ENCODE results near the gene HMGXB3. TPM values are rescaled to one million over a fixed set of nuclear protein-coding genes. Genes with fewer than 3 reads are reported as not detected.
A peak's percentile ranks its signal among the peaks of the same experiment; 100 is the strongest.

HMGXB3 gene
- total RNA-seq, 2 experiments from 2014 or later: 27.4 to 29.3 TPM

DNA sequence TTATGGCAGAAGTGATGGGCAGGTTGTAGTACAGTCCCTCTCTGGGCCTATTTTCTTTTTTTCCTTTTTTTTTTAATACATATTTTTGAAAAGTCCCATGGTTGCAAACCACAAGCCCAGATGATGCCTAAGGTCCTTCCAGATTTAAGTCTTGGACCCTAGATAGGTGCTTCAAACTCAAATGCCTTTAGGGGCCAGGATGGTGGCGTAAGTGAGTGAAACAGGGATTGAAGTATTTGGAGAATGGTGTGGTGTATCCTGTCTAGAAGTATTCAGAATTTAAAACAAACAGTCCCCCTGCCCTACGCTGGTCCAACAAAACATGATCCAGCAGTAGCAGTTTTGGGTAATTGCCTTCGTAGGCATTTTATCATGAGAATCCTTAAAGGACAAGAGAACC is 2.3 kb upstream of the HMGXB3 start:
- H3K27me3 ChIP-seq (ENCODE audit: control insufficient read depth in 1 of 2, insufficient read depth in 2 of 2, low read length in 2 of 2): no peaks in the 10 kb centered on the region
- no peaks in the 10 kb centered on the region for H3K36me3 ChIP-seq (ENCODE audit: insufficient read depth, low read length)
- Mint-ChIP-seq H3K9me3 (no peaks in the 10 kb centered on the region), H3K4me3 (peak overlapping the region; percentile 91), H3K4me1 (ENCODE audit: low read depth) (peaks cover 37% of the 10 kb centered on the region), H3K36me3 (ENCODE audit: low read depth) (peaks cover 23% of the 10 kb centered on the region), H3K27ac (peak overlapping the region; percentile 95), H3K27me3 (no peaks in the 10 kb centered on the region)
- CTCF ChIA-PET: interaction anchor here (3.1 kb wide), 1 partner anchor 7 kb away, joined by 14 read pairs; no protein-coding TSS in a partner anchor
- ATAC-seq (ENCODE audit: poor library complexity) (no peak), DNase-seq (no peak)
- peaks cover 34% of the 10 kb centered on the region for H3K4me1 ChIP-seq (ENCODE audit: insufficient read depth, low read length)
- H3K4me3 ChIP-seq (ENCODE audit: low read length): no peak overlapping the region
- H3K27ac ChIP-seq (ENCODE audit: low read depth in 1 of 2, low read length in 2 of 2): no peak overlapping the region
- POLR2A ChIA-PET: no interaction called here
- intact Hi-C loops (cut with DNase I, micrococcal nuclease): loop anchor here in 1 of 2 experiments (5.0 to 10.0 kb wide), 3 partner anchors 357 to 1613 kb away; partner anchors contain the start of genes FBXO38 and TCOF1
- no peaks in the 10 kb centered on the region for H3K9me3 ChIP-seq (ENCODE audit: control insufficient read depth in 1 of 2, insufficient read depth in 1 of 2, low read length in 2 of 2)
- TF ChIP-seq, protein P1, sequence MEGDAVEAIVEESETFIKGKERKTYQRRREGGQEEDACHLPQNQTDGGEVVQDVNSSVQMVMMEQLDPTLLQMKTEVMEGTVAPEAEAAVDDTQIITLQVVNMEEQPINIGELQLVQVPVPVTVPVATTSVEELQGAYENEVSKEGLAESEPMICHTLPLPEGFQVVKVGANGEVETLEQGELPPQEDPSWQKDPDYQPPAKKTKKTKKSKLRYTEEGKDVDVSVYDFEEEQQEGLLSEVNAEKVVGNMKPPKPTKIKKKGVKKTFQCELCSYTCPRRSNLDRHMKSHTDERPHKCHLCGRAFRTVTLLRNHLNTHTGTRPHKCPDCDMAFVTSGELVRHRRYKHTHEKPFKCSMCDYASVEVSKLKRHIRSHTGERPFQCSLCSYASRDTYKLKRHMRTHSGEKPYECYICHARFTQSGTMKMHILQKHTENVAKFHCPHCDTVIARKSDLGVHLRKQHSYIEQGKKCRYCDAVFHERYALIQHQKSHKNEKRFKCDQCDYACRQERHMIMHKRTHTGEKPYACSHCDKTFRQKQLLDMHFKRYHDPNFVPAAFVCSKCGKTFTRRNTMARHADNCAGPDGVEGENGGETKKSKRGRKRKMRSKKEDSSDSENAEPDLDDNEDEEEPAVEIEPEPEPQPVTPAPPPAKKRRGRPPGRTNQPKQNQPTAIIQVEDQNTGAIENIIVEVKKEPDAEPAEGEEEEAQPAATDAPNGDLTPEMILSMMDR (IDR thresholded peaks at IDR 0.05): no peak

DNA sequence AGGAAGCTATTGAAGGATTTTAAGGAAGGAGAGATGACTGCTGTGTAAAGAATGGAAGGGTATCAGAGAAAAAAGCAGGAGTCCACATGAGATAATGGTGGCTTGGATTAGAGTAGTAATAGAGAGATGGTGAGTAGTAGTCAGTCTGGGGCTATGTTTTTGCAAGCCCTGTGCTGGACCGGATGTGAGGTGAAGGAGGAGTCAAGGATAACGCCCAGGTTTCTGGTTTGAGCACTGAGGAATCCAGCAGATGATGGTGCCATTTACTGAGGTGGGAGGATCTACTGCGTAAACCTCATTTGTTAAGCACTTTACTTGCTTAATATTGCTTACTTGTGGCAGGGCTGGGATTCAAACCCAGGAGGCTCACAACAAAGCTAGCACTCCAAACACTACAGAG is 1.2 kb upstream of the HMGXB3 start:
- Mint-ChIP-seq H3K4me1 (ENCODE audit: low read depth) (peaks cover 38% of the 10 kb centered on the region), H3K36me3 (ENCODE audit: low read depth) (peaks cover 32% of the 10 kb centered on the region), H3K4me3 (peak overlapping the region; percentile 91), H3K27me3 (no peaks in the 10 kb centered on the region), H3K9me3 (no peaks in the 10 kb centered on the region), H3K27ac (peak overlapping the region; percentile 95)
- peaks cover 34% of the 10 kb centered on the region for H3K4me1 ChIP-seq (ENCODE audit: insufficient read depth, low read length)
- H3K27me3 ChIP-seq (ENCODE audit: control insufficient read depth in 1 of 2, insufficient read depth in 2 of 2, low read length in 2 of 2): no peaks in the 10 kb centered on the region
- intact Hi-C loops (cut with DNase I, micrococcal nuclease): loop anchor here in 1 of 2 experiments (5.0 to 10.0 kb wide), 3 partner anchors 355 to 1615 kb away; partner anchors contain the start of genes FBXO38 and TCOF1
- ChIA-PET CTCF (interaction anchor here (3.1 kb wide), 1 partner anchor 8 kb away, joined by 14 read pairs; no protein-coding TSS in a partner anchor), POLR2A (interaction anchor here (1.5 to 2.6 kb wide), 2 partner anchors 35 to 39 kb away, joined by 4 to 22 read pairs; partner anchors contain the start of gene SLC26A2)
- no peaks in the 10 kb centered on the region for H3K9me3 ChIP-seq (ENCODE audit: control insufficient read depth in 1 of 2, insufficient read depth in 1 of 2, low read length in 2 of 2)
- no peak for ATAC-seq (ENCODE audit: poor library complexity)
- peak overlapping the region in 1 of 2 donors; percentile 72 for H3K27ac ChIP-seq (ENCODE audit: low read depth in 1 of 2, low read length in 2 of 2)
- no peak overlapping the region for H3K4me3 ChIP-seq (ENCODE audit: low read length)
- DNase-seq: no peak
- peaks cover 3% of the 10 kb centered on the region for H3K36me3 ChIP-seq (ENCODE audit: insufficient read depth, low read length)
- TF ChIP-seq, protein P1 (IDR thresholded peaks at IDR 0.05): no peak

DNA sequence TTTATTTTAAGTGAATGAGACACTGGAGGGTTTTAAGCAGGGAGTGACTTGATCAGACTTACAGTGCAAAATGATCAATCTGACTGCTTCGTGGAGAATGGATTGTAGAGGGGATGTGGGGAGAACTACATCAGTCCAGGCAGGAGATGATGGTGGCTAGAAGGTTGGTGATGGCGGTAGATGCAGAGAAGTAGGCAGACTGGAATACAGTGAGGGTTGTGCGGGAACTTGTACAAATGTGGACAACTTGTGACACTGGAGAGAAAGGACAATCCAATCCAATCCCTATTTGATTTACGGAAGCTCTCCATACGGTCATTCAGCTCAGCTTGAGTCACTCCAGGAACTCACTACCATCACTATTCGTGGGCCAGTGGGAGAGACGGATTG is 678 bp upstream of the HMGXB3 start:
- Mint-ChIP-seq H3K27ac (peak overlapping the region; percentile 95), H3K36me3 (ENCODE audit: low read depth) (peaks cover 36% of the 10 kb centered on the region), H3K27me3 (no peaks in the 10 kb centered on the region), H3K4me1 (ENCODE audit: low read depth) (peaks cover 38% of the 10 kb centered on the region), H3K9me3 (no peaks in the 10 kb centered on the region), H3K4me3 (peak overlapping the region; percentile 91)
- intact Hi-C loops (cut with DNase I, micrococcal nuclease): loop anchor here (1.0 to 10.0 kb wide), 7 partner anchors 38 to 1615 kb away; partner anchors contain the start of genes SLC26A2 (in 2 of the 2), CSNK1A1 (in 1 of the 2), FBXO38 (in 1 of the 2) and TCOF1 (in 1 of the 2)
- Histone ChIP-seq H3K9me3 (ENCODE audit: control insufficient read depth in 1 of 2, insufficient read depth in 1 of 2, low read length in 2 of 2) (no peaks in the 10 kb centered on the region), H3K27ac (ENCODE audit: low read depth in 1 of 2, low read length in 2 of 2) (peak overlapping the region; percentile 72 to 79), H3K27me3 (ENCODE audit: control insufficient read depth in 1 of 2, insufficient read depth in 2 of 2, low read length in 2 of 2) (no peaks in the 10 kb centered on the region), H3K4me1 (ENCODE audit: insufficient read depth, low read length) (peaks cover 34% of the 10 kb centered on the region), H3K36me3 (ENCODE audit: insufficient read depth, low read length) (peaks cover 8% of the 10 kb centered on the region), H3K4me3 (ENCODE audit: low read length) (peak overlapping the region; percentile 70)
- TF ChIP-seq, protein P1 (IDR thresholded peaks at IDR 0.05): no peak
- ATAC-seq (ENCODE audit: poor library complexity): no peak
- no peak for DNase-seq
- CTCF ChIA-PET: interaction anchor here (1.8 to 3.1 kb wide), 2 partner anchors 9 to 40 kb away, joined by 11 to 14 read pairs; partner anchors contain the start of gene SLC26A2
- POLR2A ChIA-PET: interaction anchor here (0.9 to 2.6 kb wide), 6 partner anchors 35 to 450 kb away, joined by 3 to 22 read pairs (median 4); partner anchors contain the start of genes CD74 and SLC26A2

All from CD4-positive, alpha-beta T cell (primary cell).